Measurements from ENCODE around the gene EDA. TPM values are rescaled to one million over a fixed set of nuclear protein-coding genes. Genes with fewer than 3 reads are reported as not detected.

Gene EDA
- total RNA-seq, 1 experiment from 2014 or later: 5.2 TPM

- ATAC-seq (no peak), DNase-seq (ENCODE audit: low read depth, low spot score) (no peak)
- Histone ChIP-seq H3K9me2 (ENCODE audit: insufficient read depth) (no peaks in the 10 kb centered on the region), H3K79me2 (ENCODE audit: insufficient read depth, low read length) (no peaks in the 10 kb centered on the region), H3K36me3 (ENCODE audit: control insufficient read depth in 1 of 2, insufficient read depth in 2 of 2, low read length in 2 of 2) (no peaks in the 10 kb centered on the region), H3K4me1 (ENCODE audit: control insufficient read depth in 1 of 2, insufficient read depth in 2 of 2, low read length in 2 of 2) (no peaks in the 10 kb centered on the region), H4K20me1 (ENCODE audit: insufficient read depth) (no peaks in the 10 kb centered on the region), H3K9ac (ENCODE audit: low read length) (no peak overlapping the region), H2AFZ (ENCODE audit: low read depth, low read length, poor library complexity, severe bottlenecking) (no peak overlapping the region), H3K27ac (ENCODE audit: low read depth, low read length) (no peak overlapping the region), H3K4me3 (replicated peaks in 1 of 2; ENCODE audit: low read depth in 1 of 2, low read length in 2 of 2) (no peak overlapping the region), H3K9me3 (ENCODE audit: control insufficient read depth in 1 of 2, insufficient read depth in 1 of 2, low read depth in 1 of 2, low read length in 2 of 2) (no peaks in the 10 kb centered on the region), H3K27me3 (ENCODE audit: insufficient read depth, low read length) (no peaks in the 10 kb centered on the region), H3K4me2 (ENCODE audit: low read length) (no peak overlapping the region)
- TF ChIP-seq SIN3A (IDR thresholded peaks at IDR 0.05; ENCODE audit: low read depth): no peak
- TF ChIP-seq POLR2A (IDR thresholded peaks at IDR 0.05; ENCODE audit: borderline replicate concordance, extremely low read depth, insufficient read depth, insufficient read length): no peak
- ChIA-PET POLR2A (no interaction called here), RAD21 (ENCODE audit: low non-redundant PET in 1 of 2, low total read pairs in 2 of 2, uncharacterized antibody in 2 of 2, unreplicated experiment in 2 of 2) (no interaction called here), CTCF (no interaction called here)
- BruUV-seq (replicated peaks): no TSS peak
- intact Hi-C loops (cut with micrococcal nuclease): no loop called here
Observed at GRCh38 chrX:69718102-69718501, 102.2 kb downstream of the EDA start.

GRCh38 chrX:69724307-69724706, 108.4 kb downstream of the EDA start:
- Histone ChIP-seq H3K4me1 (ENCODE audit: control insufficient read depth in 1 of 2, insufficient read depth in 2 of 2, low read length in 2 of 2) (peaks cover 0 to 3% of the 10 kb centered on the region in 2 experiments; a peak in 2 of 4 replicates), H3K4me3 (replicated peaks in 1 of 2; ENCODE audit: low read depth in 1 of 2, low read length in 2 of 2) (no peak overlapping the region), H3K79me2 (ENCODE audit: insufficient read depth, low read length) (no peaks in the 10 kb centered on the region), H3K27ac (ENCODE audit: low read depth, low read length) (no peak overlapping the region), H3K36me3 (ENCODE audit: control insufficient read depth in 1 of 2, insufficient read depth in 2 of 2, low read length in 2 of 2) (no peaks in the 10 kb centered on the region), H3K9me2 (ENCODE audit: insufficient read depth) (no peaks in the 10 kb centered on the region), H3K27me3 (ENCODE audit: insufficient read depth, low read length) (no peaks in the 10 kb centered on the region), H3K9me3 (ENCODE audit: control insufficient read depth in 1 of 2, insufficient read depth in 1 of 2, low read depth in 1 of 2, low read length in 2 of 2) (no peaks in the 10 kb centered on the region), H3K4me2 (ENCODE audit: low read length) (no peak overlapping the region), H4K20me1 (ENCODE audit: insufficient read depth) (no peaks in the 10 kb centered on the region), H3K9ac (ENCODE audit: low read length) (no peak overlapping the region), H2AFZ (ENCODE audit: low read depth, low read length, poor library complexity, severe bottlenecking) (no peak overlapping the region)
- intact Hi-C loops (cut with micrococcal nuclease): no loop called here
- no TSS peak for BruUV-seq (replicated peaks)
- ATAC-seq (no peak), DNase-seq (ENCODE audit: low read depth, low spot score) (no peak)
- ChIA-PET CTCF (no interaction called here), RAD21 (ENCODE audit: low non-redundant PET in 1 of 2, low total read pairs in 2 of 2, uncharacterized antibody in 2 of 2, unreplicated experiment in 2 of 2) (no interaction called here), POLR2A (no interaction called here)
- TF ChIP-seq YY1 (IDR thresholded peaks at IDR 0.05; ENCODE audit: extremely low read depth, insufficient replicate concordance, low read depth, low read length) (no peak), ZFX (IDR thresholded peaks at IDR 0.05) (no peak), REST (IDR thresholded peaks at IDR 0.05; ENCODE audit: low read depth) (no peak), EZH2phosphoT487 (IDR thresholded peaks at IDR 0.05; ENCODE audit: borderline replicate concordance) (no peak), JUND (IDR thresholded peaks at IDR 0.05) (no peak), MAX (IDR thresholded peaks at IDR 0.05) (no peak), EZH2 (IDR thresholded peaks at IDR 0.05) (no peak), ZNF274 (IDR thresholded peaks at IDR 0.05; ENCODE audit: low read depth, low read length) (no peak), POLR2A (IDR thresholded peaks at IDR 0.05; ENCODE audit: borderline replicate concordance, extremely low read depth, insufficient read depth, insufficient read length) (no peak), RAD21 (IDR thresholded peaks at IDR 0.05; ENCODE audit: low read depth) (no peak), FOSL1 (IDR thresholded peaks at IDR 0.05; ENCODE audit: low read depth) (no peak), SRF (IDR thresholded peaks at IDR 0.05; ENCODE audit: low read depth) (no peak)
